Forelimb muscle (tissue), 1 donor: Measurements from ENCODE around the gene POLN. TPM values are rescaled to one million over a fixed set of nuclear protein-coding genes. Genes with fewer than 3 reads are reported as not detected.

Experiments
- DNase-seq: peaks from one replicate; pipeline ENCODE4 v3.0.0-alpha.2; 2013; ENCODE audit warnings: low read depth
- polyA plus RNA-seq: library from polyadenylated mRNA; unstranded; fragments of 120-200 nt; gene quantifications from one replicate; pipeline ENCODE4 v1.2.1, GENCODE V29; 2013; ENCODE audit not compliant: insufficient read length

Gene POLN
- polyA plus RNA-seq, 1 donor: 3.0 TPM

DNA sequence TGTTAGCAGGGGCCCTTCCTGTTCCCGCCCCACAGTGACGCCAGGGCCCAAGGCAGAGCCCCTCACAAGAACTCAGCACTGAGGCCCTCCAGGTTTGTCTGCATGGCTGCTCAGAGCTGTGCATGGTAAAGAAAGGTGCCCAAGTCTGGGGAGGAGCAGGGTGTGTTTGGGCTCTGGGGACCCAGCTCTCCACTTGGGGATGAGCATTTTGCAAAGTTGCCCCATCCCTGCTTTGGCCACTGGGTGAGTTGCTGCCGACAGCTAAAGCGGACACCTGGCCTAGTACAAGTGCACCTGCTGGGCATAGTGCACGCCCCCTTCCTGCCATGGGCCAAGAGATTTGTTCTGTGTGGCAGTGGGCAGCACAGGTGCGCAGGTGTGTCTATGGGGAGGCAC, 22.0 kb upstream of the POLN start:
- DNase-seq: no peak

DNA sequence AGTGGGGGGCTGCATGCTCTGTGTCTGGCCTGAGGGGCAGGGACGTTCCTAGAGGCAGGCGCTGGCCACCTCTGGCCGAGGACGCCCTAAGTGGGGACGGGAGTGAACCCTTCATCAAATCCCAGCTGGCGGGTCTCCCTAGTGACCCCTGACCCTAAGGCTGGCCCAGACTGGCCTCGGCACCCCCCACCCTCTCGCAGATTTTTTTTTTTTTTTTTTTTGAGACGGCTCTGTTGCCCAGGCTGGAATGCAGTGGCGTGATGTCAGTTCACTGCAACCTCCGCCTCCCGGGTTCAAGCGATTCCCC, 21.0 kb upstream of the POLN start:
- DNase-seq: no peak

DNA sequence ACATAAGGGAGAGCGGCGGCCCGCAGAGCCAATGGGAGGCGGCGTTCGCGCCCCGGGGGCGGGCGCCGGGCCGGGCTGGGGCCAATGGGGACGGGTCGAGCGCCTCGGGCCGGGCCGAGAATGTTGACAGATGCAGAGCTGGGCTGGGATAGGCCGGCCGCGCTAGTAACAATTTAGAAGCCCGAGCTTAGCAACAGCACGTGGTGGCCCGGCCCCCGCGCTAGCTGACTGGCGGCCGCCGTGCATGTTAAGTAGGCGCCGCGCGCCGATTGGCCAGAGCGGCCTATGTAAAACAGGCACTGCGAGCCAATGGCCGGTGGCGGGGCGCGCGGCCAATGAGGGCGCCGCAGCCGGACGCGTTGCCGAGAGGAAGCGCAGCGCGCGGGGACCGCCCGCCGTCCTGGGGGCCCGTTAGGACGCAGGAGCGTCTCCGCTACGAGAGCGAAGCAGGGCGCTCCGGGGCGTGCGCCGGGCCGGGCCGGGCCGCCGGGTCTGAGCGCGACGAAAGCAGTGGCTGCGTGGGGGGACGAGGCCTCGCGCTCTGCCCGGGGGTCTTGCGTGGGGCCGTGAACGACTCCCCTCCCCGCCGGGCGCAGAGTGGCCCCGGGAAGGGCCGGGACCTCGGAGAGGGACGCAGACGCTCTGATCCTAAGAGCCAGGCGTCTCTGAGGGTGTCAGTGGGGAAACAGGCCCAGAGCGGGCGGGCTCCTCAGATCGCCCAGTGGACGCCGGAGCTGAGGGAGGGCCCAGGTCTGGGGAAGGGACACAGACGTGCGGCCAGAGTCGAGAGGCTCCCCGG, 20.4 kb upstream of the POLN start:
- peak; percentile 96 for DNase-seq

DNA sequence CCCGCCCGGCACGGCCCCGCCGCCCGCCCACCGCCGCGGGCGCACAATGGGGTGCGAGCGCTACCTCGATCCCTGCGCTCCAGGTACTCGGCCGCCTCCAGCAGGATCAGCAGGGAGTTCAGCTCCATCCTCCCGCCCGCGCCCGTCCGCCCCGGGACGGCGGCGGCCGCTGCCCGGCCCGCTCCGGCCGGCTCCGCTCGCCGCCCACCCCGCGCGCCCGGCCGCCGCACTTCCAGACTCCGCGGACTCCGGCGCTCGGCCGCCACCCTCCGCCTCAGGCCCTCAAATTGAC, 19.9 kb upstream of the POLN start, which contains the start of gene MXD4:
MXD4 (minus strand) TSS at position 257 of the 292 bp plus-strand sequence; CDS start at position 128, 129 bp downstream.
- DNase-seq: no peak

DNA sequence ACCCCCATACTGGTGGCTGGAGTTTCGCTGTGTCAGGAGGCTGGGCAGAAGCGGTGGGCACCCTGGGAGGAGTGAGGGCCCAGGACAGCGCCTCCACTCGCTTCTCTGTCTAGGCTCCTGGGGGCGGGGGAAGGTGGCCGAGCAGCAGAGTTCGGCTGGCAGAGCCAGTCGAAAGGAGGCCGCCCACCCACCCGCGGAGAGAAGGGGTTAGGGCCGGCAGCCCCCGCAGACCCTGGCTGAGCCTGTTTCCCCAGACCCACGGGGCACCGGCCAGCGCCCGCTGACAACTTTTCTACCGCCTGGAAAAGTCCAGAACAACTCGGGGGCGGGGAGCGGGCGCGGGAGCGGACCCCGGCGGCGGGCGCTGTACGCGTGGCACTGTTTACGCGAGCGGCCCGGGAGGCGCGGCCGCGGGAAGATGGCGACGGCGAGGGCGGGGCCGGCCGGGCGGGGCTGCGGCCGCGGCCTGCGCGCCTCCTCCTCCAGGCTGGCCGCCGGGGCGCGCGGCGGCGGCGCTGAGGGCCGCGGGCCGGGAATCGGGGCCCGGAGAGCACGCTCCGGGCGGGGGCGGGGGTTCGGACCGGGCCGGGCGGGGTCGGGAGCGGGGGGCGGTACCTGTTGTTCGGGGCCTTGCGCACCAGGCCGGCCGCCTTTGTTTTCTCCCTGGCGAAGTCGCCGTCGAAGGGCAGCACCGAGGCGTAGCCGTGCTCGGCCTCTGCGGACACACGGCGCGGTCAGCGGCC, 19.4 kb upstream of the POLN start:
- no peak for DNase-seq

DNA sequence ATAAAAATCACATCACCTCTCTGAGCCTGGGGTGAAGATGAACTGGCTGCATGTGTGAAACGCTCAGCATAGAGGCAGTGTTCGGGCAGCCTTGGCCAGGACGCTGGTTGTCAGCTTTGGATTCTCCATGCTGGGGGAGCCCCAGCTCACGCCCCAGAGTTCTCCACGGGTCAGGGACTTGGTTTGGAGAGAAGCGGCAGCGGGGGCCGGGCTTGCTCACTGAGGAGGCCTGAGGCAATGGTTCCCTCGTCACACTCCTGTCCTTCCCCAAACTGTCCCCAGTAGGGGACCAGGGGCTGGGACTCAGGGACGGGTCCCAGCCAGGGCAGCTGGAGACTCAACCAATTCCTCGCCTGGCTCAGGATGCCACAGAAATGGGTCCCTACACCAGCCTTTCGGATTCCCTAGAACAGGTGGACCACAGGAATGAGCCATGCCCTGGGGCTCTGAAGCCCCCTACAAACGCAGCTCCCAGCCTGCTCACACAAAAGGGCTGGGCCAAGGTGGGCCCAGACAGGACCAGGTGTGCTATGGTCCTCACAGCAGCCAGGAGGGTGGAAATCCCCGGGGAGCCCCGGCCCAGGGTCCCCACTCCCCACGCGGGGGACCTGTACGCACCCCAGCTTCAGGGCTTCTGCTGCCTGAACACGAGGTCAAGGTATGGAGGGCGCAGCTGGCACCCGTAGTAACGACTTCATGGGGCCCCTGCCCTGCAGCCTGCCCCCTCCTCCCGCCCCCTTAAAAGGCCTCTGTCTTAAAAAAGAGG, 18.6 kb upstream of the POLN start:
- no peak for DNase-seq

DNA sequence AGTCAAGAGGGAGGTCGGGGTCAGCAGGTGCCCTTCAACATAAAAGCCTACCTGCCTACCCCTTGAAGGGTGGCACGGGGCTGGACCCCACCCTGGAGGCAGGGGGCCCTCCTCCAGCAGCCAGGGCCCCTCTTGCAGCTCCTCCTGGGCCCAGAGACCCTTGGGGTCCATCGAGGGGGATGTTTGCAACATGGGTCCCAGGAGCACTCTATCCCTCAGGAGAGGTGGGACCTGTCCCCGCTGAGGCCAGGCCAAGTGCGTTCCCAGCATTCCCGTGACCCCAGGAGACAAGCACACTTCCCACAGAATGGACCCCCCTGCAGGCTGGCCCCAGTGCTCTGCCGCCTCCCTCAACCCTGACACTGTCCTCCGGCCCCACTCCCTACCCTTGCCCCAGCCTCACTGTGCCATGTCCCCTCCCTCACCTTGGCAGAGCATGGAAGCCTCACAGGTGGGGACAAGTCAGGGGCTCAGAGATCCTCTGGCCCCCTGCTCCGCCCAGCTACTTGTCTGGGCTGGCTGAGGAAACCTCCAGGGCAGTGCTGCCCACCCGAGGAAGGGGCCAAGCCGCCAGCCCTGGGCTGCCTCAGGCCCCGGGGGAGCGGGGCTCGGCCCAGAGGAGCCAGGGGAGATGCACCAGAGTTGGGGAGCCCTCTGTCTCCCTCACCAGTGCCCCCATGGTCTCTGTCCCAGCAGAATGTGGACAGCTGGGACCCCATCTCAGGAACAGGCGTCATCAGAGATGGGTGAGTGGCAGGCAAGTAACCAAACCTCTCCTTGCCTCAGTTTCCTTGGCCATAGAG, 17.8 kb upstream of the POLN start:
- DNase-seq: no peak

DNA sequence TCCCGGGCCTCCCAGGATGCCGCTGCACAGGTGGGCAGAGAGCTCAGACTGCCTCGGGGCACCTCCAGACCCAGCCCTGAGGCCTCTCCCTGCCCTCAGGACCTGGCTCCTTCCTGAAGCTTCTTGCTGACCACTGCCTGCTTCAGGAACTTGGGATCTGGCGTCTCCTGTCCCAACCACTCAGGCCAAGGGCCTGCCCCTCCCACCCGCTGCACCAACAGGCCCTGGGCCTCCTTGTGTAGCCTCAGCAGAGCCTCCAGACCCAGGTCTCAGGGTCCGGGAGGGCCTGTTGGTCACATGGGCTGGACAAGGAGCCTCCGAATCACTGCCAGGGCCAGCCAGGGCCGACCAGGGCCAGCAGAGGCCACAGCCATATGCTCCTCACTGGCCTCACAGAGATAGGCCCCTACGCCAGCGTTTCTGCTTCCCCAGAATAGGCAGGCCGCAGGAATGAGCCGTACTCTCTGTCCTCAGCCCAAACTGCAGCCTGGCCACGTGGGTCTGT, 17.2 kb upstream of the POLN start:
- DNase-seq: no peak

DNA sequence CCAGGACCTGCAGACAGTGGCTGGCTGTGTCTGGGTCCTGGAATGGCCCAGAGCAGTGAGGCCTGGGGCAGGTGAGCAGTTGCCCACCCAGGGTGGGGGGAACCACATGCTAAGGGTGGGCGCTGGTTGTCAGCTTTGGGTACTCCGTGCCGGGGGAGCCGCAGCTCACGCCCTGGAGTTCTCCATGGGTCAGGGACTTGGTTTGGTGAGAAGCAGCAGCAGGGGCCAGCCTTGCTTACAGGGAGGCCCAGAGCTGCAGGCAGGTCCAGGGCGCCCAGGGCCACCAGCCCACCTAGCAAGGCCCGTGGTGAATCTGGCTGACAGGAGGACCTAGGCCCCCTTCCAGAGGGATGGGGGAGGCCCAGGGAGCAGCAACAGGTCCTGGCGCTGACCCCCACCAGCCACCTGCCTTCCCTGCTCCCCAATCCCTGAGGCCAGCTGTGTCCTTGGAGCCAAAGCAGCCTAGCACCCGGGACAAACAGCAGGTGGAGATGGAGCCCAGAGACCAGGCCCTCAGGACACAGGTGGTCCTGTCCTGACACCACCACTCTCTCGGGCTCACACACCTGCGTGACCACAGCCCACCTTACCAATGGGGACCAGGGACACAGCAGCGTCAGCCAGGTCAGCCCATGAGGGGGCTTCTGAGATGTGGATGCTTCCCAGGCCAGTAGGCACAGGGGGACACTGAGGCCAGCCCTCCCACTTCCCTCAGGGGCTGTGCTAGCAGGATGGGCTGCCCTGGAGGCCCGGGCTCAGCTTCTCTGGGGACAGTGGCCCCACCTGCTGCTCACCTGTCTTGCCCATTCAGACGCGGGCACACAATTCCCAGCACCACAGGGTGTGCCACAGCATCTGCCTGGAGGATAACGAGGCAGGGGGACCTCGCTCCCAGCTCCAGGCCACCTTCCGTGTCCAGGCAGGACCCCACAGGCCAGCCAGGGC, 16.4 kb upstream of the POLN start:
- DNase-seq: no peak

DNA sequence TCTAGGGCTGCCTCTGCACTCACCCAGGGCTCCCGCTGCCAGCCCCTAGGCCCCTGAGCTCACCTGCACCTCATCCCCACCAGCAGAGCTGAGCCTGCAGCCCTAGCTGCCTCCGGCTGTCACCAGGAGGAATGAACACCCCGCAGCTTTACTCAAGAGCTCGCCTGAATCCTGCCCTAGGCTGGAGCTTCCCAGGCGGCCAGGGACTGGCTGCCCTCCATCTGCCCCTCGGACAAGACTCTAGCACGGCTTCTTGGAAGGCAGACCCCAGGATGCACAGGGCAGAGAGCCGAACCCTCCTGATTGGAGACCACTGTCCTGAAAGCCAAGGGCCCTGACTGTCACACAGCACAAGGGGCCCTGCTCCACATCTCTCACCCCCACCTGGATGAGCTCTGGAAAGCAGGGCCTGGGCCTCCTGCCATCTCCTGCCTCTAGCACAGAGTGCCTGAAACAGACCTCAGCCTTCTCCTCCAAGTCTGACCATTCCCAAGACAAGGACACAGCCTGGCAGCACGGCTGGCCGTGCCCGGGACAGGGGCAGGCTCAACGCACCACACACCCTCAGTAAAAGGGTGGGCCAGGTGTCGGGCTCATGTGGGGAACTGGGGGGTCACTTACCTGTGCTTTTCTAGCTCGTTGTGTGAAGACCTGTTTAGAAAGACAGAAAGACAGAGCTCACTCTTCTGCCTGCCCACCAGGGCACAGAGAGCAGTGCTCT, 15.6 kb upstream of the POLN start:
- DNase-seq: no peak

DNA sequence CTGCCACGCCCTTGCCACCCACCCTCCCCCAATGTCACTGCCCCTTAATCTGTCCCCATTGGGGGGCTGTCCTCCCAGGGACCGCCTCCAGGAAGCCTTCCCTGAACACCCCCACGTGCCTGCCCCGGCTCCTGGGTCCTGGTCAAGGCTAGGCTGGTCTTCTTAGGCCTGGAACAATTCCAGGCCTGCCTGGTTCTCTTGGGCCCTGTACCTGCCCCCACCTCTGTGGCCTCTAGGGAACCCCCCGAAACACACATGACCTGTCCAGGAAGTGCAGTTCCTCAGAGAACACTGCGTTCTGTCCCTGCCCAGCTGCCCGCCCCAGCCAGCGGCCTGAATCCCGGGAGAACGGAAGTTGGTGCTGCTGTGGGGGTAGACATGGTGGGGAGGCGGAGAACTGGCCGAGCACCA, 14.9 kb upstream of the POLN start:
- no peak for DNase-seq

DNA sequence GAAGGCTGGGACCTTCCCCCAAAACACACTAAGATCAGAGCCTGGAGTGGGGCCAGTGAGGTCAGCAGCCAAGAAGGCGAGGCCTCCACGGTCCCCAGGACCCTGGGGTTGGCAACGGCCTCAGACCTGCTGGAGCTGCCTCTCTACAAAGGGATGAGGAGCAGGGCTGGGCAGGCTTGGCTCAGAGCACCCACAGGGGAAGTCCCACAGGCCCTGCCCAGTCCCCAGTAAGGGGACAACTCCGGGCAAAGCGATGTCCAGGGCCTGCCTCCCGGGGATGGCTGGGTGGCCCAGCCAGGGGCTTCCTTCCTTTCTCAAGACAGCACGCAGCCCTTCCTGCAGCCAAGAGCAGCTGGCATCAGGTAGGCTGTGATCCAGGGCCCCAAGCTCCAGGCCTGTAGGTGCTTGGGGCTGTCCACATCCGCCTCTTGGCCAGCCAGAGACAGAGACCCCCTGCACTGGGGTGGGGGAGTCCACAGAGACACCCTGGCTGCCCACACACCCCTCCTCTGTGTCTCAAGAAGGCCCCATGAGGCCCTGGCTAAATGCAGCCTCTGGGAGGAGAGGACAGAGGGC, 14.3 kb upstream of the POLN start:
- no peak for DNase-seq

DNA sequence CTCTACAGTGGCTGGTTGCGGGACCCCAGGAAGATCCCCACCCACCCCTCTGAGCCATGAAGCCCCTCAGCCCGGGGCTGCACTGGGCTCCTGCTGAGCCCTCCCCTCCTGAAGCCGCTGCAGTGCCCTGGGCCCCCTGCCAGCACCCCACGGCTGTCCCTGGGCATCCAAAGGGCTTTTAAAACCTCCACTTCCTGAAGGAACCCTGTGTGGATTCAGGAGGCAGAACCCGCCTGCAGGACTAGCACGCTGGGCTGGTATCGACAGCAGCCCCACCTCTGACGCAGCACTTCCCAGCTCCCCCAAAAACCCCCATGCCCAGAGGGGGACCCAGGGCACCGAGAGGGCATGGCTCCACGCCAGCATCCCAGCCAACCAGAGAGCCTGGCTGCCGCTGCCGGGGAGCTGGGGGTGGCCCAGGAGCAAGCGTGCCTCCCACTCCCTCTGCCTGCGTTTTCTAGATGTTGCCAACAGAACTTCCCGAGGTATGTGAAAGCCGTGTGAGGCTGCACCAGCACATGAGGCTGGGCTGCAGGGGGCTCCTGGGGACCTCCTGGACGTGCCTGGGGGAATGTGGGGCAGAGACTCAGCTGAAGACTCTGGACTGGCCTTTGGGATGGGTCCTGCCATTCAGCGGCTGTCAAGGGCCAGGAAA, 13.7 kb upstream of the POLN start:
- DNase-seq: no peak

DNA sequence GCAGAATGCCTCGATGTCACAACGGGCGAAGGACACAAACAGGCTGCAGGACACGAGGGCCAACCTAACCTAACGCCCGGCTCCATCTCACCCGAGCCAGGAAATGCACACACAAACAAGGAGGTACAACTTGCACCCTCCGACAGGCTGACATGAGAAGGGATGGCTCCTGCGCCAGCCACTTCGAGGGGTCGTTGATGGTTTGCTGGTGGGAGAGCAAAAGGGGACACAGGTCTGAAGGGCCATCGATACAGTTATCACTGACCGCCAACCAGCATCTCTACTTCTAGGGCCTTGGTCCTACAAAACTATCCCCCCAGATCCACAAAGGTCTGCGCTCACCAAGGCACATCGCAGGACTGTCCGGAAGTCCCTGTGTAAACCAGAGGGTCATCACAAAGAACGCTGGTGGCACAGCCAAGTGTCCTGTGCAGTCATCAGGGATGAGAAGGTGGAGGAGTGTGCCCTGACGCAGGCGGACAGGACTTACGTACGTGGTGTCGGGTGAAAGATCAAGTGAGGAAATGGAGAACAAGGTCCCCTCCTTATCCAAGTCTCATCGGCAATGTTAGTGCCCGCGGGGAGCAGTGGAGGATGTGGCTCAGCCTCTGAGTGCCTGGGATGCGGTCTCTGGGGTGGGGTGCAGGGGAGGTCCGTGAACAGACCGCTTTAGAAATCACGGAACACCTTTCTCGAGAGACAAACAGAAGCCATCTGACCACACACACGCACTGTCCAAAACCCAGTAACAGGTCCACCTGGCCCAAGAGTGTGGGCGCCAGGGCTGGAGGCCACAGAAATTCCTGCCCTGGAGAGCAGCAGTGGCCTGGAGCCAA, 13.0 kb upstream of the POLN start:
- no peak for DNase-seq

DNA sequence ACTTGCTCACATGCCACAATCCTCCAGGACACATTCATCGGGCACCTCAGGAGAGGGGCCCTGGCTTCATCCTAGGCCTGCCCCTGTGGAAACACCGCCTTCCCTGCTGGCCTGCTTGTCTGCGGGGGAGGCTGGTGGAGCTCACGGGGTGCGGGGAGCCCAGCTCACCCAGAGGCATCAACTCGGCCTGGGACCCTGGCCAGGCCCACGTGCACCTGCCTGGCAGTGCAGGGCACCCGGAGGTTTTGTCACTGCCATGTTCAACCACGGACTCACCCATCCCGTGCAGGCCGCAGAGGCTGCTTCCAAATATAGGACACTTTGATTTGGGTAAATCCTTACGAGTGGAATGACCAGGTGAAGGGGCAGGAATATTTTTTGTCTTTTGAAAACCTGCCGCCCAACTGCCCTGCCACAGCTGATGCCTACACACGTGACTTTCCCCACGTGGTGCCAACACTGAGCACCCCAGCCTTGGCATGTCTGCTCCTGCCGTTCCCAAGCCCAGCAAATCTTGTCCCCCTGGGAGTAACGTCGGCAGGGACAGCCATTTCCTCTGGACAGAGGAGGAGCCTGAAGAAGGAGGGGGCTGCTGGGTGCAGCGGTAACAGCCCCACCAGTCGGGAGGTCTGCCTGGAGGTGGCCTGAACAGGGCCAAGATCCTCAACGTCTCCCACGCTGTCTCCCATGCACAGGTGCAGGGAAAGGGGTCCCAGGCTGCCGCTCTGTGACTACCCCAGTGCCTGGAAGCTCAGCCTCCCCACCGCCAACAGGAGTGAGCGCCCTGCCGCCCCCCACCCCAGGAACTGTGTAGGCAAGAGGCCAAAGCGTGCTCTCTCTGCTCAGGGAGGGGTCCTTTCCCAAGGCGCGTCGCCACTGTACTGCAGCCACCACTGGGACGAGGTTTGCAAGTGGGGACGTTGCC, 11.5 kb upstream of the POLN start:
- DNase-seq: no peak

DNA sequence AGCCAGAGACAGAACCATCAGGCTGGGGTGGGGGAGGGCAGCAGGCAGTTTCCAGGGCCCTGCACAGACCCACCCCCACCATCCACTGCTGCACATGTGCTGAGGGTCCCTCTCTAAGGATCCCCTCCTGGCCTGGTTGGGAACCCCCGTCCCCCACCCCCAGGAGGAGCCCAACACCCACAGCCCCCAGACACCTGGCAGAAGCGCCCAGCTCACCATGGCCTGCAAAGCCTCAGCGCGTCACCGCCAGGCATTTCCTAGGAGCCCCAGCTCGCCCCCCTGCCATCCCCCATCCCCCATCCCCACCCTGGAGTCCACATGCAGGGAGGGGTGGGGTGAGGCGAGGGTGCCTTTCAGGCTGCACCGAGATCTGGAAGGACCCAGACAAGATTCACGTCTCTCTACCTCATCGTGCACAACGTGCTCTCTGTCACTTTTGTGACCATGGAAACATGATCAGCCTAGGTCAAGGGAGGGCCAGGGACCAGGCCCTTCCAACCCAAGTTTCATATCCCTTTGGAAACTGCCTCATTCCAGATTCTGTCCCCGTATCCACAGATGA, 10.7 kb upstream of the POLN start:
- no peak for DNase-seq
